ENCODE results near the gene DLG2.

Gene DLG2

DNA sequence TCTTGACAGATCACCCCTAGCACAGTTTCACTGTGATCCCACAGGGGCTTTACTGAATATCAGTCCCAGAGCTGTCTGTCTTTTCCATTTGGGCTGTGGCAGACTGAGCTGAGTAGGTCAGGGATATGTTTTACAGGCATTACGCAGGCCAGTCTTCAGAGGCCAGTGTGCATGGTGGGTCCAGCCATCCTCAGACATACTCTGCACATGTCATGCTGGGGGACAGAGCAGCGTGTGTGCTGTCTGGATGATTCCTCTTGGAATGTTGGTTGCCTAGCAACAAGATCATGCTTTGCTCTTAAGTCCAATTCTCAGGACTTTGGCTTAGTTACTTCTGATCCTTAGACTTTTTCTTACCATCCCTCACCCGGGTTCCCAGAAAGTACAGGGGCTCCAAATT is 736.5 kb downstream of the DLG2 start:
- DNase-seq (ENCODE audit: extremely low read depth, low read depth), result no peak
- TF ChIP-seq, protein P1, sequence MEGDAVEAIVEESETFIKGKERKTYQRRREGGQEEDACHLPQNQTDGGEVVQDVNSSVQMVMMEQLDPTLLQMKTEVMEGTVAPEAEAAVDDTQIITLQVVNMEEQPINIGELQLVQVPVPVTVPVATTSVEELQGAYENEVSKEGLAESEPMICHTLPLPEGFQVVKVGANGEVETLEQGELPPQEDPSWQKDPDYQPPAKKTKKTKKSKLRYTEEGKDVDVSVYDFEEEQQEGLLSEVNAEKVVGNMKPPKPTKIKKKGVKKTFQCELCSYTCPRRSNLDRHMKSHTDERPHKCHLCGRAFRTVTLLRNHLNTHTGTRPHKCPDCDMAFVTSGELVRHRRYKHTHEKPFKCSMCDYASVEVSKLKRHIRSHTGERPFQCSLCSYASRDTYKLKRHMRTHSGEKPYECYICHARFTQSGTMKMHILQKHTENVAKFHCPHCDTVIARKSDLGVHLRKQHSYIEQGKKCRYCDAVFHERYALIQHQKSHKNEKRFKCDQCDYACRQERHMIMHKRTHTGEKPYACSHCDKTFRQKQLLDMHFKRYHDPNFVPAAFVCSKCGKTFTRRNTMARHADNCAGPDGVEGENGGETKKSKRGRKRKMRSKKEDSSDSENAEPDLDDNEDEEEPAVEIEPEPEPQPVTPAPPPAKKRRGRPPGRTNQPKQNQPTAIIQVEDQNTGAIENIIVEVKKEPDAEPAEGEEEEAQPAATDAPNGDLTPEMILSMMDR (IDR thresholded peaks at IDR 0.05; ENCODE audit: low read depth, low read length), result no peak

- TF ChIP-seq, protein P1 (IDR thresholded peaks at IDR 0.05; ENCODE audit: low read depth, low read length), result no peak
Observed at GRCh38 chr11:84889556-84889955, 737.6 kb downstream of the DLG2 start.

GRCh38 chr11:84887055-84887629 is 740.0 kb downstream of the DLG2 start:
- DNase-seq (ENCODE audit: extremely low read depth, low read depth), result no peak
- TF ChIP-seq, protein P1 (IDR thresholded peaks at IDR 0.05; ENCODE audit: low read depth, low read length), result no peak

More at GRCh38 chr11:84889556-84889955, 737.6 kb downstream of the DLG2 start:
- DNase-seq (ENCODE audit: extremely low read depth, low read depth), result no peak

DNA sequence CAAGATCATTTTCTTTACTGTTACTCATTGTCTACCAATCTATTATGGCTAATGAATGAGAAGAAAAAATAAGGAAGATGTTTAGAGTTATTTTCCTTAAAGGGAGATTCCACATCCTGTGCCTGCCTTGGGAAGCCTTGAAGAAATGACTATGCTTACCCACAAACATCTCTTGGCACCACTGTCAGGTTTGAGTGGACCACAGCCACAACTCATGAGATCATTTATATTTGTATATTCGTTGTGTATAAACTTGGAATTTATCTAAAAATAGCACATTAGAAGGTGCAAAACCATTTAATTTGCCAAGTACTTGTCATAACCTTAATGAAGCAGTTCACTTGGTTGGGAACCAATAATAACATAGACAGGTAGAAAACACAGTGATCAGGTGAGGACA is 740.8 kb downstream of the DLG2 start:
- no peak for DNase-seq (ENCODE audit: extremely low read depth, low read depth)
- TF ChIP-seq, protein P1 (IDR thresholded peaks at IDR 0.05; ENCODE audit: low read depth, low read length), result no peak

DNA sequence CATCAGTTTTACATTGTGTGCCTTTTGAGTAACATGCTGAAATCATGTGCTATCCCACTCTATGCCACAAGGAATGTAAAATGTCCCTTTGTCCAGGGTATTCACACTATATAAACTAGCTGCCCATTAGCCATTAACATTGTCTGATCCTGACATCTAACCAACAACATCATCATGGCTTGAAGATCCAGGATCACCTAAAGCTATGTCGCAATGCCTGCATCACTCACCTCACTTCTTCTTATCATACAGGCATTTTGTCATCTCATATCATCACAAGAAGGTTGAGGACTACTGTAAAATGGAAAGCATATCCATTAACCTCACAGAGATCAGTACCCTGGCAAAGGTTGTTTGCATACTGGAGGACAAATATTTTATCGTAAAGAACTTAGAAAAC is 742.3 kb downstream of the DLG2 start:
- TF ChIP-seq, protein P1 (IDR thresholded peaks at IDR 0.05; ENCODE audit: low read depth, low read length), result no peak
- no peak for DNase-seq (ENCODE audit: extremely low read depth, low read depth)

GRCh38 chr11:84882056-84882455 is 745.1 kb downstream of the DLG2 start:
- TF ChIP-seq, protein P1 (IDR thresholded peaks at IDR 0.05; ENCODE audit: low read depth, low read length), result no peak
- no peak for DNase-seq (ENCODE audit: extremely low read depth, low read depth)

- TF ChIP-seq, protein P1 (IDR thresholded peaks at IDR 0.05; ENCODE audit: low read depth, low read length), result no peak
- no peak for DNase-seq (ENCODE audit: extremely low read depth, low read depth)
Observed at GRCh38 chr11:84871116-84871515, 756.0 kb downstream of the DLG2 start.
